ENCODE data around the gene KCNC2.

The KCNC2 gene

DNA sequence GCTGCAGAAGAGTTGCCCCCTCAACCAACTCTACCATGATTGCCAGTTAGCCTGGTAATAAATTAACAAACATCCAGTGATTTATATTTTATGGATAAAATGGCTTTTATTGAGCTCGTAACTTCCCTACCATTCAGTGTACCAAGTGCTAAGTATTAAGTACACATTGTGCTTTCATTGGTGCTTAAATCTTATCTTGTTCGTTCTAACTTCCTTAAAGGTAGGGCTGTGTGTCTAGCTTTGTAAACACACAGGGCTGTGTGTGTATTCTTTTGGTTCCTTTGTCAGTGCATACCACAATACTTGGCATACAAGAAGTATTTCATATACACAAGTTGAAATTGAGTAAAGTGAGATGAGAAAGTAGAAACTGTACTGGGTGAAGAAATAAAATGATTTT lies 80.4 kb downstream of the KCNC2 start:
- H3K36me3 Mint-ChIP-seq (ENCODE audit: low read depth): no peaks in the 10 kb centered on the region
- no peak overlapping the region for H3K27ac Mint-ChIP-seq
- H3K4me1 Mint-ChIP-seq (ENCODE audit: low read depth): no peaks in the 10 kb centered on the region
- H3K27me3 Mint-ChIP-seq: no peaks in the 10 kb centered on the region
- DNase-seq: no peak
- no peak overlapping the region for H3K4me3 Mint-ChIP-seq
- H3K9me3 Mint-ChIP-seq: no peaks in the 10 kb centered on the region

DNA sequence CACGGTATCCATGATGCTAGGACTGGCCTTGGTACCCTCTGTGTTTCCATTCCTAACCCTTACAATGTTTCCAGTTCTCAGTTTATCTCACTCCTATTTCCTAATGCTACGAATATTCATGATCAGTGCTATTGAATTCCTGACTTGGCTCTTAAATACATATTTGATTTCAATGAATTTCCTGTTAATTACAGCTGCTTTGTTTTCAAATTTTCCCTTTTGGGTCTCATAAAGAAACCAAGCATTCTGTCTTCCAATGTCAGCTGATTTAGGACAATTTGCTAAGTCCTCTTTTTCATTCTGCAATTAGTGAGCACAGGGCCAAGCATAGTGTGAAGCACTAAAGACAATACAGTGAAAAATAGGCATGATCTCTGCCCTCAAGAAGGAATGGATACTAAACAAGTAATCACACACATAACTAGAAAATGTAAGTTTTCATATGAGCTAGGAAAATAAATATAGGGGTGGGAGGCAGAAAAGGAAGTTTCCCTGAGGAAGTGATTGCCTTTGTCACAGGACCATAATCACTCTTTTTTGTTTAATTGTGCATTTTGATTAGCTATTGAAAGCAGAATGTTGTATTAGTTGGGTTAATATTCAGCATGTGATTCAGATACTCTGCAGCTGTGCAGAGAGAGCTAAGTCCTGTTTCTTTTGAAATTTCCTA lies 88.5 kb downstream of the KCNC2 start:
- Mint-ChIP-seq H3K9me3 (no peaks in the 10 kb centered on the region), H3K36me3 (ENCODE audit: low read depth) (no peaks in the 10 kb centered on the region), H3K27ac (no peak overlapping the region), H3K4me1 (ENCODE audit: low read depth) (no peaks in the 10 kb centered on the region), H3K4me3 (no peak overlapping the region), H3K27me3 (peaks cover 3% of the 10 kb centered on the region)
- no peak for DNase-seq

DNA sequence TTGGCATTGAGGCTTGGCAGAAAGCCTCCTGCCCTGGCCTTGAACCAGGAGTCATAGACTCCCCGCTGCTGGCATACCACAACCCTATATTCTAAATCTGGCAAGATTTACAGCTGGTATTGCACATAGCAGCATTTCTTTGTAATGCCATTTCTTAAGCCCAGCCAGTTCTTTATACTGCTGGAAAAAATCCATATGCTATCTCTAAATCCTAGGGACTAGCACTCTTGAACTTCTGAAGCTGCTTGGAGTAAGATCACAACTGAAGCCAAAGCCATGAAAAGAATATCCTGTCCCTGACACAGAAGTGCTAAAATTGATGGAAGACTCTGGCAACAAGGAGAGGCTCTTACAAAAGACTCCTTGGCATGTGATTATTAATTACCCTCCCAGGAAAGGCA lies 89.3 kb downstream of the KCNC2 start:
- H3K27me3 Mint-ChIP-seq: peaks cover 3% of the 10 kb centered on the region
- DNase-seq: no peak
- no peaks in the 10 kb centered on the region for H3K9me3 Mint-ChIP-seq
- no peaks in the 10 kb centered on the region for H3K36me3 Mint-ChIP-seq (ENCODE audit: low read depth)
- no peaks in the 10 kb centered on the region for H3K4me1 Mint-ChIP-seq (ENCODE audit: low read depth)
- H3K27ac Mint-ChIP-seq: no peak overlapping the region
- no peak overlapping the region for H3K4me3 Mint-ChIP-seq

DNA sequence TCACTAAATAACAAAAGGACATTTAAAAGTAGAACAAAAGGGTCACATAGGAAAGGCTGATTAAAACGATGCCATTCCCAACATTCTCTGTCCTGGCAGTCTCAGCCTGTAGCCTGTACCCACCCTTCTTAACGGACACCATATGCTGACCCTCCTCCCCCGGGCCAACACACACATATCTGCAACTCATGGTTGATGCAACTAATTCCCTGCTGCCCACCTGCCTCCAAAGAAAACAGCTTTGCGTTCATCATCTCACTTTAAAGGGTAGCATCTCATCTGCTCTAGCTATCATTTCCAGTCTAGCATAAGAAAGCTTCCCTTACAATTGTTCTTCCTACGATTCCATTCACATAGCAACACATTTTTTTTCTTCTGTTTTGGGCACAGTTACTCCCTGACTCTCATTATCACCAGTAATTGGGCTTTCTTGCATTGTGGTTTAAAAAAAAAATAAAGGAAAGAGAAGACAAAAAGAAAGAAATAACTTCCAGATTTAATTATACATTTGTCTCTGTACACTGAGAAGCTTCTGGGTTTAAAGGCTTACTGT lies 92.9 kb downstream of the KCNC2 start:
- Mint-ChIP-seq H3K27me3 (no peaks in the 10 kb centered on the region), H3K4me3 (no peak overlapping the region), H3K36me3 (ENCODE audit: low read depth) (no peaks in the 10 kb centered on the region), H3K4me1 (ENCODE audit: low read depth) (no peaks in the 10 kb centered on the region), H3K27ac (no peak overlapping the region), H3K9me3 (no peaks in the 10 kb centered on the region)
- no peak for DNase-seq

DNA sequence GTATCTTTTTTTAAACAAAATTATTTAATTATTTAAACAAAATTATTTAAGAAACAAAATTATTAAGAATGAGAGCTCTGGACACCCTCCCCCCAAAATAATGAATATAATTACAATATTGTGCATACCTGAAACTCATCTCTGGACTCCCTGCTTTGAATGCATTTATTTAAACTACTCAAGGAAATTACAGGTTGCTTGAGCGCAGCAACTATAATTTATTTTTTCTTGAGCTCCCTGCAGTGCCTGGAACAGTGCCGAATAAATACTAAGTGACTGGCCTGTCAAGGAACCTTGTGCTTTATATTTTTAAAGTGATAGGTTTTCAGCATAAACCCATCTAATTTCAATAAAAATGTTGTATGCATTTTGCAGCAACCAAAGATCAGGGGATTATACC lies 93.9 kb downstream of the KCNC2 start:
- no peaks in the 10 kb centered on the region for H3K9me3 Mint-ChIP-seq
- H3K4me3 Mint-ChIP-seq: no peak overlapping the region
- no peak overlapping the region for H3K27ac Mint-ChIP-seq
- no peaks in the 10 kb centered on the region for H3K4me1 Mint-ChIP-seq (ENCODE audit: low read depth)
- H3K27me3 Mint-ChIP-seq: no peaks in the 10 kb centered on the region
- no peak for DNase-seq
- no peaks in the 10 kb centered on the region for H3K36me3 Mint-ChIP-seq (ENCODE audit: low read depth)

DNA sequence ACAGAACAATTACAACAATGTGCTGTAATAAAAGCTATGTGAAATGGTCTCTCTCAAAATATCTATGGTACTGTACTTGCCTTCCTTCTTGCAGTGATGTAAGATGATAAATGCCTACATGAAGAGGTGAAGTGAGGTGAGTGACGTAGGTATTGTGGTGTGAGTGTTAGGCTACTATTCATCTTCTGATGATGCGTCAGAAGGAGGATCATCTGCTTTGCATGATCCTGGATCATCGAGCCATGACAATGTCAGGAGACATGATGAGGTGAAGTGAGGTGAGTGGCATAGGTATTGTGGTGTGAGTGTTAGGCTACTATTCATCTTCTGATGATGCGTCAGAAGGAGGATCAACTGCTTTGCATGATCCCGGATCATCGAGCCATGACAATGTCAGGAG lies 105.8 kb downstream of the KCNC2 start:
- Mint-ChIP-seq H3K27me3 (no peaks in the 10 kb centered on the region), H3K4me3 (no peak overlapping the region), H3K27ac (no peak overlapping the region), H3K4me1 (ENCODE audit: low read depth) (no peaks in the 10 kb centered on the region), H3K36me3 (ENCODE audit: low read depth) (no peaks in the 10 kb centered on the region), H3K9me3 (no peaks in the 10 kb centered on the region)
- DNase-seq: no peak

DNA sequence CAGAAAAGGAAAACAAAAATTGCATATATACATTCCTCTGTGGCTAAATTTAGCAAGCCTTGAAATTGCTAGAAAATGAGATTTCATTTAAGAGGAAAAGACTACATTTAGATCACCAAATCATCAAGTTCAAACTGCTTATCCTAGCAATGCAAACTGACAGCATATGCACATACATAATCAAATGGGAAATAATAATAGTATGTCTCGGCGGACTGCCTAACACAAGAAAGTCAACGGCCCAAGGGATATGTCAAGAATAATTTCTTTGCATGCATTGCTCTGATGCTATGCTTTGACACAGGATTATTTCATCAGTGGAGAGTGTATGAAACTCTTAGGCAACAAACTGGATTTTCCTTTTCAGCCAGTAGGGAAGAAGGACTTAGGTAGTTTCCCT lies 107.9 kb downstream of the KCNC2 start:
- no peaks in the 10 kb centered on the region for H3K27me3 Mint-ChIP-seq
- H3K9me3 Mint-ChIP-seq: no peaks in the 10 kb centered on the region
- no peak overlapping the region for H3K27ac Mint-ChIP-seq
- H3K36me3 Mint-ChIP-seq (ENCODE audit: low read depth): no peaks in the 10 kb centered on the region
- H3K4me1 Mint-ChIP-seq (ENCODE audit: low read depth): no peaks in the 10 kb centered on the region
- DNase-seq: no peak
- no peak overlapping the region for H3K4me3 Mint-ChIP-seq

DNA sequence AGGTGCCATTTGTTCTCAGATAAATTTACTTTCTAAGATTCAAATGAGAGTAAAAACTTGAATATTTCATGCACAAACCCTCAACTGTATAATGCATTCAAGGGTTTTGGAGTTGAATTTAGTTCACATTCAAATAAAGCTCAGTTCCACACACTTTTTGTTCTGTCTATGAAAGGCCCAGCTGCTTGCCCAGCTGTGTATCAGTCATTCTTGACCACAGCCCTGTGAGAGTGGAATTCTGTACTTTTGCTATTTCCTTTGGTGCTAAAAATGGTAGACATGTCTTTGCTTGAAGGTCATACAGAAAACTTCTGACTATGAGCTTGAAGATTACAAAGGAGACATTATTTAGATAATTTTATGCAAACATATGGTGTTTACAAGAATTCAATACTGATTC lies 110.4 kb downstream of the KCNC2 start:
- Mint-ChIP-seq H3K27ac (no peak overlapping the region), H3K36me3 (ENCODE audit: low read depth) (no peaks in the 10 kb centered on the region), H3K4me3 (no peak overlapping the region), H3K27me3 (no peaks in the 10 kb centered on the region), H3K4me1 (ENCODE audit: low read depth) (no peaks in the 10 kb centered on the region), H3K9me3 (no peaks in the 10 kb centered on the region)
- DNase-seq: no peak

DNA sequence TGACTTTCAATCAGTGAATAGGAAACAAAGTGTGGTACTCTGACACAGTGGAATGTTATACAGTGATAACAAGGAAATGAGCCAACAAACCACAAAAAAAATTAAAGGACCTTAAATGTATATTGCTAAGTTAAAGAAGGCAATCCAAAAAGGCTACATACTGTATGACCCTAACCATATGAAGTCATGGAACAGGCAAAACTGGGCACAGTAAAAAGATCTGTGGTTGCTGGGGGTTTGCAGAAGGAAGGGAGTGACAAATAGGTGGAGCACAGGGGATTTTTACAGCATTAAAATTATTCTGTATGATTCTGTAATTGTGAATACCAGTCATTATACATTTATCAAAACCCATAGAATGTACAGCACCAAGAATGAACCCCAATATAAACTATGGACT lies 112.6 kb downstream of the KCNC2 start:
- H3K4me3 Mint-ChIP-seq: no peak overlapping the region

DNA sequence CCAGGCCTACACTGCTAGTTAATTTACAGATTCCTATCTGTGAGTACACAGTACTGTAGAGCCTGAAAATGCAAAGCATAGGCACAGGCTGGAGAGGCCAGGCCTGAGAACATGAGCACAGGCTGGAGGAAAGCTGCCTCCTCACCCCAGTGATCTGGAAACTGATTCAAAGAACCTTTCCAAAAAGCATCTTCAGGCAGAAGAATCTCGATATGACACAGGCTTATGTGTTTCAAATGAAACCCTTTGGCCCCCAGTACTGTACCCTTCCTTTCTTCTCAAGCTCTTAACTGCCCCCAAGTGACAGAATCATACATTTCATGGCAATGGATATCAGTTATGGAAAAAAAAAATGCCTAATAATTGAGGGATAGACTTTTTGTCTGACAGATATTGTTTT lies 122.0 kb downstream of the KCNC2 start:
- Mint-ChIP-seq H3K4me1 (ENCODE audit: low read depth) (peaks cover 4% of the 10 kb centered on the region), H3K4me3 (no peak overlapping the region), H3K27ac (no peak overlapping the region), H3K27me3 (peaks cover 3% of the 10 kb centered on the region), H3K9me3 (no peaks in the 10 kb centered on the region), H3K36me3 (ENCODE audit: low read depth) (no peaks in the 10 kb centered on the region)
- no peak for DNase-seq

More for the DNA sequence above, 112.6 kb downstream of the KCNC2 start:
- Mint-ChIP-seq H3K9me3 (no peaks in the 10 kb centered on the region), H3K27ac (no peak overlapping the region), H3K4me1 (ENCODE audit: low read depth) (no peaks in the 10 kb centered on the region), H3K36me3 (ENCODE audit: low read depth) (no peaks in the 10 kb centered on the region), H3K27me3 (no peaks in the 10 kb centered on the region)
- DNase-seq: no peak

DNA sequence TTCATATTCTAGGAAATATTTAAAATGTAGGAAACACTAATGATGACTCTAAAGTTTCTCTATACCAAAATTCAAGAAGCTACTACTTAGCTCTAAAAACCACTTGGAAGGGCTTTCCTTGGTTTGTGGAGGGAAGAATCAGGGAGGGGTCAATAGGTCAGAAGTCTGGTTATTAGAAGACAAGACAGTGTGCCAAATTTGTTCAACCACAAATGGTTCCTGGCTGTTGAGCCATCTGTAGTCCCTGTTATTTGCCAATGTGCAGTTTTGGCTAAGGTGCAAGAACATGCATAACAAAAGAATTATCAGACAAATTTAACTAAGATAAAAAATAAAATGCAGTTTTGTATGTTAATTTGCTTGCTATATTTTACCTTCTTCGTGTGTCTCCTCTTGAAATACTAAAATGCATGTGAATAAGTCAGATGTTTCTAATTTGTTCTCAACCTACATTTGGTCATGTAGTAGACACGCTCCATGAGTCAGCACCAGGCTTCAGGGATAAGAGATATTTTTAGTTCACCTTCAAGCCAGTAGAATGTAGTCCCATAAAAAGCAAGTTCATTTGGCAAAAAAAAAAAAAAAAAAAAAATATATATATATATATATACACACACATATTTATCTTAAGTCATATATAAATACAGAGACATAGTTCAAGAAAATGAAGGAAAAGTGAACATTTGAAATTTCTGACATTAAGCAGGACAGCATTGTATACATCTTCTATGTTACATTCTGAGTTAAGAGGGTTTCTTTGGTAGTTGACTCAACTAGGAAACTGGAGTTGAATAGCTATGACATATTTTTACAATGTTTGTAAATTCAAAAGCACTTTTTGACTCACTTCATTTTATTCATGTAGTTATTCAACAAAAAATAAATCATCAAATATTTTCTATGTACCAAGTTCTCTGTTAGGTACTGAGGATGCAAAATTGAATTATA lies 123.3 kb downstream of the KCNC2 start:
- Mint-ChIP-seq H3K27me3 (peaks cover 3% of the 10 kb centered on the region), H3K27ac (no peak overlapping the region), H3K4me3 (no peak overlapping the region), H3K9me3 (no peaks in the 10 kb centered on the region), H3K4me1 (ENCODE audit: low read depth) (peaks cover 4% of the 10 kb centered on the region), H3K36me3 (ENCODE audit: low read depth) (no peaks in the 10 kb centered on the region)
- no peak for DNase-seq

DNA sequence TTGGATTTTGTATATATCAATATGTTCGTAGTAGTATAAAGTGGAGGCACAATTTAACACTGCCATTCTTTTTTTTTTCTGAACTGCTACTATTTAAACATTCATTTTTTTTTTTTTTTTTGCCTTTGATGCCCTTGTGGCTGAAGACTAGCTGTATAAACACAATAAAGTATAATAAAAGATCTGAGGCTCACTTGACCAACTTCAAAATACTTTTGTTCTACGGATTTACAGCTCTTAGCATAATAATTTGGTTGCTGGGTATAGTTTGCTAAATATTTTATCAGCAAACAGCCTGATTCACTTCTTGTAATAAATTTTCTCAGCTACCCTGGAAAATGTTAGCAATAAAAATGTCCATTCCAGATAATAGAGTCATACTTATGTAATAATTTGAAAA lies 128.3 kb downstream of the KCNC2 start:
- H3K36me3 Mint-ChIP-seq (ENCODE audit: low read depth): no peaks in the 10 kb centered on the region
- H3K9me3 Mint-ChIP-seq: no peaks in the 10 kb centered on the region
- no peak overlapping the region for H3K4me3 Mint-ChIP-seq
- no peaks in the 10 kb centered on the region for H3K27me3 Mint-ChIP-seq
- H3K27ac Mint-ChIP-seq: no peak overlapping the region
- no peaks in the 10 kb centered on the region for H3K4me1 Mint-ChIP-seq (ENCODE audit: low read depth)
- DNase-seq: no peak

DNA sequence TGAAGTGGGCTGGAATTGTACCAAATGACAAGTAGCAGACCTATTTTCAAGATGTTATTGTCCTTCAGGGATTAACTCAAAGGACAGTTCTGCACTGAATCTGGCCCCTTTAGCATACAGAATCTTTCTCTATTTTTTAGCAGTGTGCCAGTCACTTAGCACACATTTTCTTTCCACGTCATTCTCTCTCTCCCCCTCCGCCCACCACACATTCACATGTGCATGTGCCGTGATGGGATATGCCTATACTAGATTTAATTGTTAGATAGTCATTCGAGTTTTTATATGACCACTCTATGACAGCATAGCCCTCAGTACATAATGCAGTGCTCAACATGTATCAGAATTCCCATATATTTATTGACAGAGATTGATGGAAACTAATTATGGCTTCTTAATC lies 129.1 kb downstream of the KCNC2 start:
- H3K27me3 Mint-ChIP-seq: no peaks in the 10 kb centered on the region

DNA sequence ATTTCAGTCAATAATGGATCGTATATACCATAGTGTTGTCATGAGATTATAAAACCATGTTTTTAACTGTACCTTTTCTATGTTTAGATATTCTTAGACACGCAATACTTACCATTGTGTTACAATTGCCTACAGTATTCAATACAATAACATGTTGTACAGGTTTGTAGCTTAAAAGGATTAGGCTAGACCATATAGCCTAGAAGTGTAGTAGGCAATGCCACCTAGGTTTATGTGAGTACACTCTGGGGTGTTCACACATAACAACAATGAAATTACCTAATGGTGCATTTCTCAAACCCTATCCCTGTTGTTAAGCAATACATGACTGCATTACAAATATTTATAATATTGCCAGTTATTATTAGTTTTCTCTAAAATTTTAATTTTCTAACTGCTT lies 144.2 kb downstream of the KCNC2 start:
- H3K4me1 Mint-ChIP-seq (ENCODE audit: low read depth): no peaks in the 10 kb centered on the region

More for the DNA sequence above, 129.1 kb downstream of the KCNC2 start:
- Mint-ChIP-seq H3K36me3 (ENCODE audit: low read depth) (no peaks in the 10 kb centered on the region), H3K4me1 (ENCODE audit: low read depth) (no peaks in the 10 kb centered on the region), H3K9me3 (no peaks in the 10 kb centered on the region), H3K27ac (no peak overlapping the region), H3K4me3 (no peak overlapping the region)
- no peak for DNase-seq

DNA sequence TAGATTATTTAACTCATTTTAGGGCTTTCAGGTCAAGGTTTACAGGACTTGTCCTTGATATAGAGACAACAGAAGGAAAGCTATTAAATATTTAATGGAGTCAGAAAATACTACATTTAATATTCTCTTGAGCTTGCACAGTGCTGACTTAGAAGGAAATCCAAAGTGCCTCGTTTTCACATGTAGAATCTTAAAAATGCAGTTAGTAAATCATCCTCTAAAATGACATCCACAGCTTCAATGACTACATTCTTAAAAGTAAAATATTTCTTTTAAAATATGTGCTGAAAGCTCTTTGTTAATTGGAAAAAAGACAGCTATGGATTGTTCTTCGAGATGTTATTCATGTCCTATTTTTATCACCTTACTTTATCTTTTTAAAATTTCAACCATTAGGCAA lies 146.9 kb downstream of the KCNC2 start:
- no peaks in the 10 kb centered on the region for H3K36me3 Mint-ChIP-seq (ENCODE audit: low read depth)
- no peak for DNase-seq
- H3K4me3 Mint-ChIP-seq: no peak overlapping the region
- no peaks in the 10 kb centered on the region for H3K4me1 Mint-ChIP-seq (ENCODE audit: low read depth)
- H3K9me3 Mint-ChIP-seq: no peaks in the 10 kb centered on the region
- no peak overlapping the region for H3K27ac Mint-ChIP-seq
- H3K27me3 Mint-ChIP-seq: no peaks in the 10 kb centered on the region

More for the DNA sequence above, 144.2 kb downstream of the KCNC2 start:
- Mint-ChIP-seq H3K27me3 (no peaks in the 10 kb centered on the region), H3K36me3 (ENCODE audit: low read depth) (no peaks in the 10 kb centered on the region), H3K9me3 (no peaks in the 10 kb centered on the region), H3K27ac (no peak overlapping the region), H3K4me3 (no peak overlapping the region)
- DNase-seq: no peak

Measured in activated T-cell treated with anti-CD3 and anti-CD28 coated beads, Interleukin-2, amount 50 U/mL, for 24 hours (primary cell).